GM18526 (cell line): ENCODE results near the gene KRT1.

ENCODE experiments used
- POLR2A ChIP-seq: IDR thresholded peaks from 3 replicates; pipeline ENCODE4 v1.6.1; 2011; ENCODE audit not compliant: insufficient read length; ENCODE audit errors: extremely low read depth

KRT1 gene

DNA sequence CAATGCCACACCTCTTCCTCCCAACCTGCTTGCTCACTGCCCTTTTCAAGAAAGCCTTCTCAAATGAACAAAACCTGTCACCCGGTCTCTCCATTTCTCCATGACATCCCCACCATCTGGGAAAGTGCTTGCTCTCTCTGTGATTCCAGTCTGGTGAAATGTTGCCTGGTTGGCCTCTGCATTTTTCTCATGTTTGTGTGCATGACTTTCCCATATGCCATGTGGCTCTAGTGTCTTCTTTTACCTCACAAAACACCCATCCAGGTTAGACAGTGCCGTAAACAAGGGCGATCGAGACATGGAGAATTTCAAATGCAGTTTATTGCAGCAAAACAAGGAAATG is 5.8 kb downstream of the KRT1 start:
- no peak for TF ChIP-seq POLR2A

DNA sequence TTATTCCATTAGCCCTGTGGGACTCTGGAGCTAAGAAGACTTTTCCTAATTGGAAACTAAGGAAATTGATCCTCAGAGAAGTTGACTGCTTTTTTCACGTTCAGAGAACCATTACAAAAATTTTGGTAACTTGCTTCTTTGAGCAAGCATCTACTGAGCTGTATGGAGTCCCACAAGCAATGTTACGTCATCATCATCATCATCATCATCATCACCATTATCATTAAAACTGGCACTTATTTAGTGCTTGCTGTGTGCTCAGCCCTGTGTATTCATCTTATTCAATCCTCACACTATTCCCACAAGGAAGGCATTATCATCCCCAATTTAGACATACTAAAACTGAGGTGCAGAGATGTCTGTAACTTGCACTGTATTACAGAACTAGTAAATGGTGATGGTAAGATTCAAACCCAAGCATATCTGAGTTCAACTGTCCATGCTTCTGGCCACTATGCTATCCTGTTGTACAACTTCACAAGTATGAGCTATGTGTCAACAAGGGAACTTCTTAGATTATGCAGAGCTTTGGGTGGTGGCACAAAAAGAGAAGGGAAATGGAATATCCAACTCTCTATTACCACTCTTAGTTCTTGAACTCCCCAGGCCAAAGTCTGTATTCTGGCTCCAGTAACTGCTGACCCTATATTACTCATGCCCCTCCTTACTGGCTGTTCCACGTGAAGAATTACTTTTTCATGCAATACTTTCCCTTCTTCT is 6.3 kb downstream of the KRT1 start:
- TF ChIP-seq POLR2A, result no peak

DNA sequence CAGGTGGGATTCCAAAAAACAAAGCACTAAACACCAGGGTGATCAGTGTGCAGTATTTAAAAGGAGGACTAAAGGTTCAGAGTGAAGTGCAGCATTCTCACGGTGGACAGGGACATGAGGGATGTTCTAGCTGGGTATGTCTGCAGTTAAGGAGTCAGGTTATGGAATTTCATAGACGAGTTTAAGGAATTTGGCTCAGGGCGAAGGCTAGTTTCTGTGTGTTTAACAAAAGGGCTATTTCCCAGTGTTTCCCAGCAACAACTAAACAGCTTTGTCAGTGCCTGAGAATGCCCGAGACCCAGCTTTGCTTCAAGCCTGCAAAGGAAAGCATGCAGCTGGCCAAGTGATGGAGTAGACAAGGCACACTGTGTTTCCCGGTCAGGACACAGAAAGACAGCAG is 7.0 kb downstream of the KRT1 start:
- no peak for TF ChIP-seq POLR2A

DNA sequence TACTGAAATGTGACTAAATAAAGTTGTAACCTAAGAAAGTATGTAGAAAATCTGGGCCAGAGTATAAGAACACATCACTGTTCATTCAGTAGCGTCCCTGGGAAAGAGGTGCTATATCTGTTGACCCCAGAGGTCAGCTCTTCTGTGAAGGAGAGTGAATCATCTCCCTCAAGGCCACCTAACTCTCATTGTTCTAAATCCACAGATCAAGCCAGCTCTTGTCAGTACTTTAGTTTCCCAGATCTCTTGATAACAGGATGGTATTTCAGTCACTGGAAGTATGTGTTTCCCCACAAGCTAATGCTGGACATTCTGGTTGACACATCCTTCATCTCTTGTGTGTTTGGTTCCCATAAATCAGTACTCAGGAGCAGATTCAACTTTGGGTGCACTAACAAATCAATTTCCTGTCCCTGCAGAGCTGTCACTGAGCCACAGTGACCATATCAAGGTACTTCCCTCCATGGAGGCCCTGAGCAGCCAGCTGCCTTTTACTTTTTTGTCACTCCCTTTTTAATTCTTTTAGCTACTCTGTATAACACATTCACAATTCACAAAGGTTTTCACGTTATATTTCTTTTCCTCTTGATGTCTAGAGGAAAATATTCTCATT is 7.8 kb downstream of the KRT1 start:
- no peak for TF ChIP-seq POLR2A

GRCh38 chr12:52670961-52671360 is 9.2 kb downstream of the KRT1 start:
- no peak for TF ChIP-seq POLR2A

- TF ChIP-seq POLR2A, result no peak
These were observed 9.7 kb downstream of the KRT1 start for GRCh38 chr12:52670506-52670905.

DNA sequence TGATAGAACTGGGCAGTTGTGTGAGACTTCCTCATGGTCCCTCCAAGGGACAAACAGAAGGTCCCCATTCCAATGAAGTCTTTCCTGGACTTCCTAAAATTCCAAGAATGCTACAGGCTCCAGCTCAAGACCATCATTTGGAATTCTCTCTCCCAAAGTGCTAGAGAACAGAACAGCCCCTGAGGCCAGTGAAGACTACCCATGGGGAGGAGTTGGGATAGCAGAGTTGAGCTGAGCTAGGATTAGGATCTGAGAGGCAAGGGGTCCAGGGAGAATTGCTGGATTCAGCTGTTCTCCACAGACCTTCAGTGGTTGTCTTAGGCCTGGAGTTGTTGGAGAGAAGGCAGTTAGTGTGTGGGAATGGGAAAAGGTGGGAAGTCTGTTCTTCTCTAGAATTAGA is 10.8 kb downstream of the KRT1 start:
- no peak for TF ChIP-seq POLR2A

DNA sequence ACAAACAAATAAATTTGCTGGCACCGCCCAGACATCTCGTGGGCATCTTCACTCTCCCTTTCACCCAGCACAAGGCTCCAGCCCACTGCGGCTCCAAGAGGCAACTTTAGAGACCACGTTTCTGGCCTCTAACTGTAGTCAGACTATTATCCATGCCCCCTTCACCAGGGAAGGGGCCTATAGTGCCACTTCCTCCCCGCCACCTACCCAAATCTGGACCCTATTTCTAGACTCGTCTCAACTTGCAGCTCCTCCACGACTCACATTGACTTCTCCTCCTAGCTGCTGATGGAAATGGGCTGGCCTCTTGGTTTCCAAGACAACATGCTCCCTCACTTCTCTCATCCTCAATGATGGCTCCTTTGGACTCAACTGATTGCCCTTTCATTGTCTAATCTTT is 12.3 kb downstream of the KRT1 start:
- no peak for TF ChIP-seq POLR2A

DNA sequence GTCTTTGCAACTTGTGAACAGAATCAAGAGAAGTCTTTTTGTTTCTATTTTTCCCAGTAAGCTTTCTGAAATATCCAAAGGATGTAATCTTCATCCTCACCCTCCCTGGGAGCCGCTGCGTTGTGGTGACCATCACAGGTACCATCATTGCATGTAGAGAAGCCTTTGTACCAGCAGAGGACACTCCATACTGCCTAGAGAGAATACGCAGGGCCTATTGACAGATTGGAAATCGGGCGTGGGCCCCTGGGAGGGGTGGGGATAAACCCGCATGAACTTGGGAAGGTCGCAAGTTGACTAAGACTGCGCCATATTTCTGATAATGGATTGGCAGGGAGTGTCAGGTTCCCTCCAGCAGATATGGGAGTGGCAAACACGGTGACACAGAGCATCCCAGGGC is 12.7 kb downstream of the KRT1 start:
- no peak for TF ChIP-seq POLR2A

DNA sequence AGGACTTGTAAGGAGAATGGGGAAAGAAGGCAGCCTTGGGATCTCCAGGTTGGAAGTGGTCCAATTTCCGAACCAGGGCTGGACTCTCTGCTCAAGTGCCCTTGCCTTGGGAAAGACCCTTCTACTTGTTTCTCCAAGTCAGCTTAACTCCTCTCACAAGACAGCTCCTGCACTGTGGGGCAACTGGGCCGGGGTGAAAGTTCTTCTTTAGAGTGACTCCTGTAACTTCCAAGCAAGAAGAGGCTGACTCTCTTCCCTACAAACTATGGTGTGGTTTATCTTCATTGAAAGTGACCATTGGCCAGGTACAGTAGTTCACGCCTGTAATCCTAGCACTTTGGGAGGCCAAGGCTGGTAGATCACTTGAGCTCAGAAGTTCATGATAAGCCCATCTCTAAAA is 13.7 kb downstream of the KRT1 start:
- no peak for TF ChIP-seq POLR2A

DNA sequence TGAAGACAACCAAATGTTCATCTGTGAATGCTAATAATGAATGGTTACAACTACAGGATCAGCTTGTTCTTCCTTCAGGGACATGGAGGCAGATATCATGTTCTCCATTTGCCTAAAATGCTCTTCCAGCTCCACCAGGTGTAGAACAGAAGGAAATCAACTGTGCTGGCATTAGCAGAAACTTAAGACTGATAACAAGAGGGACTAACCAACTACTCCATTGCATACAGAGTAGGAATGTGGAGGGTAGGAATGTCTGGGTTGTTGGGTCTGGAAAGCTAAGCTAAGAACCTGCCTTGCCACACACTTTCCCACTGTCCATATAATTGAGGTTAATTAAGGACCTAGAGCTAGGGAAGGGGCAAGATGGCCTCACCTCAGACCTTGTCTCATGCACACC is 16.8 kb downstream of the KRT1 start:
- TF ChIP-seq POLR2A, result no peak

GRCh38 chr12:52662918-52663229 is 17.3 kb downstream of the KRT1 start:
- no peak for TF ChIP-seq POLR2A

DNA sequence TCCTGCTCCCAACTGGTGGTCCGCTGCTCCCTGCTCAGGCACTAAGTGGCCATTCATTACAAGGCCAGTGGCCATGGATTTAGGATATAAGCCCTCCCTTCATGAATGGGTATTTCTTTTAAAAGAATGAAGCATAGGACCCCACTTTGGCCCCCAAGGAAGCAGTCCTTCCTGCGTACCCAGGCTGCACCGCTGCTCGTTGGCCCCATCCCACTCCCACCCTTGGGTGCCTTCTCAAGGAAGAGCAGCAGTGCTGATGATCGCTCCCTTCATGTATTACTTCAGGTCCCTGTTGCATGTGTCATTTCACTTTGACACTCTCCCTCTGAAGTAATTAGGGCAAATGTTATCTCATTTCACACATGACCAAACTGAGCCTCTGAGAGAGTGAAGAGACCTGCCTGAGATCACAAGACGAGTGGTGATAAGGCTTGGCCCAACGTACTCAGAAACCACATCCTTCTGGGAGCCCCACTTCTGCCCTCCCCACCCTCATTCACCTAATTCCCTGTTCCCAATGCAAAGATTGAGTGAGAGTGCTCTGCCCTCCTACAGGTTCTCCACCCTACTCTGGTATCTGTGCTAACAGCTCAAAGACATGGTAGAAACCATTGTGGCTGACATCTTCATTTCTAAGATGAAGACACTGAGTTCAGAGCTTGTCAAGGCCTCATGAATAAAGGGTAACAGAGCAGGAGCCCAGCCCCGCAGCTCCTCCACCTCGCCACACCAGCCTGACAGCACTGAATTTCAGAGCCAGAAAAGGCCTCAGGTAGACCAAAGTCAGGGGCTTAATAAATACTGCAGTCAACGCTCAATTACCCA is 17.9 kb downstream of the KRT1 start:
- TF ChIP-seq POLR2A, result no peak

DNA sequence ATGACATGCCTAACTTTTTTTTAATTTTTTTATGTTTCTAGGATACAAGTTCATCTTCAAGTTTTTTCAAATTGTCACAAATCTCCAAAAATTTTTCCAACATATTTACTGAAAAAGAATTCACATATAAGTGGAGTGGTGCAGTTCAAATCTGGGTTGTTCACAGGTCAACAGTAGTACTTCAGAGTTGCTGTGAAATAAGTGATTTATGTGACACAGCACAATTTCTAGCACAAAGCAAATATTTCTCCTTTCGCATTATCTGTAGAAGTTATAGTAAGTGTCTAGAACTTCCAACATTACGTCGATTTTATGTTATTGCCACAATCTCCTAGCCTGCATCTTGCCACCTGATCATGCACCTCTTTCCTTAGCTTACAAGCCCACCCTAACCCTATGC is 18.5 kb downstream of the KRT1 start:
- no peak for TF ChIP-seq POLR2A

DNA sequence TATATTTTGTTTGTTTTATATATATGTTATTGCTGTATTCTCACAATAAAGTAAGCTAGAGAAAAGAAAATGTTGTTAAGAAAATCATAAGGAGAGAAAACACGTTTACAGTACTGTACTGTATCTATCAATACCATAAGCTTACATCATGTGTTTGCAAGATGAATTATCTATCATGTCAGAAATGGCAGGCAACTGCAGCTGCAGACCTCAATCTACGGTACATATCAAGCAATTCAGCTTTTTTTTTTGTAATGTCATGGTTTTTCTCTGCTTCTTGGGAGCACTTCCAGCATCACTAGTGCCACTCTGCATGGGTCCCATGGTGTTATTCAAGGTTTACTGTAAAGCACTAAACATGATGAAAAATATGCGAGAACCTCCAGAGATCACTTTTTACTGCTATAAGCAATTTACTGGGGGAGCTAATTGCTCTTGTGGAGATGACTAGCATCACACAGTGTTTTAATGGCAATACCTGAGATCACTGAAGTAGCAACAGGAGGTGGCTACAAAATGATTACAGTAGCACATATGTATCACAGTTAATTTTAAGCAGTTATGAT is 19.2 kb downstream of the KRT1 start:
- TF ChIP-seq POLR2A, result no peak

DNA sequence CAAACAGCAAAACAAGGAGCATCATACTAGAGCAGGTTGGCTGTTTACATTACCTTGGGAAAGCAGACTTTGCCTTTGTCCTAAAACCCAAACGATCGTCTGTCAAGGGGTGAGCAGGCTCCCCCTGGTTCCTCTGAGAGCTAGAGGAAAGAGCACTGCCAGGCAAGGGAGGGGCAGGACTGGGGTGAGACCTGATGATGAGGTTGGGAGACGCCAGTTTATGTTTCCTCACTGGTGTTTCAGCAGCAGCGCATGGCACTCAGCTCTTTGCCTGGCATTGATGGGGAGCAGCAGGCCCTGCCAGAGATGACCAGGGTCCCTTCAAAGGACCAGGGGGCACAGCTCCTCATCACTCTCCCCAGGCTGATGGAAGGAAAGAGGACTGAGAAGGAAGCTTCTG is 20.3 kb downstream of the KRT1 start:
- no peak for TF ChIP-seq POLR2A
